D721Med (cell line): ENCODE measurements around the gene ZNF407.
A peak's percentile ranks its signal among the peaks of the same experiment; 100 is the strongest.

ENCODE experiments used
- DNase-seq: peaks from one replicate; pipeline ENCODE4 v3.0.0; 2011; ENCODE audit warnings: low spot score; ENCODE audit not compliant: insufficient read length
- FAIRE-seq: peaks from 2 replicates; lab custom pipeline; 2011; peaks lifted over from hg19 to GRCh38; lab: Jason Lieb, UNC
- TF ChIP-seq, protein P1 (sequence below): IDR thresholded peaks from 2 replicates; pipeline ENCODE4 v1.5.1; 2012; ENCODE audit warnings: mild to moderate bottlenecking, control low read depth; ENCODE audit not compliant: insufficient read depth; ENCODE audit errors: missing control alignments

Gene ZNF407

DNA sequence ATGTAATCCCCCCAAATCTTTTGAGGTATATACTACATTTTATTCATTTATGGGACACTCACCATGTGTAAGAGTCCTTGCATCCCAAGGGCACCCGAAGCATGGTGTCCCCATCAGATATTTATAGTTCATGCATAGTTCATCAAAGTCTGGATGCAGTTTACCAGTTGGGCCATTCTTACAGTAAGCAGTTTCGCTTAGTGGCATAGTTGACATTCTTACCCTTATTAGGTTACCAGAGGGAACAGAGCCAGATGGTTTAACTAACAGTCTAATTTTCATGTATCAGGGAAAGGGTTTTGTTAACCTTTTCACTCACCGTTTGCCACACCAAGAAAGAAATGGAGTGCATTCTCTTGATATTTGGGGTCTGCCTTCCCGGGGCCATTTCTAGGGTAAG lies 7.1 kb downstream of the ZNF407 start:
- FAIRE-seq = no peak
- no peak for DNase-seq
- TF ChIP-seq, protein P1, sequence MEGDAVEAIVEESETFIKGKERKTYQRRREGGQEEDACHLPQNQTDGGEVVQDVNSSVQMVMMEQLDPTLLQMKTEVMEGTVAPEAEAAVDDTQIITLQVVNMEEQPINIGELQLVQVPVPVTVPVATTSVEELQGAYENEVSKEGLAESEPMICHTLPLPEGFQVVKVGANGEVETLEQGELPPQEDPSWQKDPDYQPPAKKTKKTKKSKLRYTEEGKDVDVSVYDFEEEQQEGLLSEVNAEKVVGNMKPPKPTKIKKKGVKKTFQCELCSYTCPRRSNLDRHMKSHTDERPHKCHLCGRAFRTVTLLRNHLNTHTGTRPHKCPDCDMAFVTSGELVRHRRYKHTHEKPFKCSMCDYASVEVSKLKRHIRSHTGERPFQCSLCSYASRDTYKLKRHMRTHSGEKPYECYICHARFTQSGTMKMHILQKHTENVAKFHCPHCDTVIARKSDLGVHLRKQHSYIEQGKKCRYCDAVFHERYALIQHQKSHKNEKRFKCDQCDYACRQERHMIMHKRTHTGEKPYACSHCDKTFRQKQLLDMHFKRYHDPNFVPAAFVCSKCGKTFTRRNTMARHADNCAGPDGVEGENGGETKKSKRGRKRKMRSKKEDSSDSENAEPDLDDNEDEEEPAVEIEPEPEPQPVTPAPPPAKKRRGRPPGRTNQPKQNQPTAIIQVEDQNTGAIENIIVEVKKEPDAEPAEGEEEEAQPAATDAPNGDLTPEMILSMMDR = no peak

DNA sequence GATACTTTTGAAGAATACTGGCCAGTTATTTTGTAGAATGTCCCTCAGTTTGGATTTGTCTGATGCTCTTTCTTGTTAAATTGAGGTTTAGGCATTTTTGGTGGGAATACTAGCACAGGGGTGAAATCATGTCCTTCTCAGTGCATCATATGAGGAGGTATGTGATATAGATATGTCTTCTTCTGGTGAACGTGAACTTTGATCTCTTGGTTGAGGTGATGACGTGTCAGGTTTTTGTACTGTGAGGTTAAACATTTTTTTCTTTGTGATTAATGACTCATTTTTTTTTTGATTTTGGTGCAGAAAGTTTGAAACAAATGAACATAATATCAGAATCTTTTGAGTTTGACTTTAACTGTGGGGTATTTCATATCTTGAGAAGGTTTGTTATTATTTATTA lies 11.0 kb downstream of the ZNF407 start:
- FAIRE-seq = peak; percentile 97
- TF ChIP-seq, protein P1 = no peak
- DNase-seq = no peak

DNA sequence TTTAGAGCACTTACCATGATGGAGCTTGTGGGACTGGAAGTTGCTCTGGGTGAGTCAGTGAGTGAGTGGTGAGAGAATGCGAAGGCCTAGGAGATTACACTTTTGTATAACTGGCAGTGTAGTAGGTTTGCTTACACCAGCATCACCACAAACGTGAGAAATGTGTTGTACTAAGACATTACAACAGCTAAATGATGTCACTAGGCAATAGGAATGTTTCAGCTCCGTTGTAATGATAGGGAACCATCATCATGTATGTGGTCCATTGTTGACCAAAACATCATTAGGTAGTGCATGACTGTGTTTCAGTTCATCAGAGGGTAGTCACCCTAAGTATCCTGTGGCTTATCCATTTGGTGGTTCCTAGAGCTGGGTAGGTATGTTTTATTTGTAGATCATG lies 11.9 kb downstream of the ZNF407 start:
- FAIRE-seq (no peak), DNase-seq (no peak)

DNA sequence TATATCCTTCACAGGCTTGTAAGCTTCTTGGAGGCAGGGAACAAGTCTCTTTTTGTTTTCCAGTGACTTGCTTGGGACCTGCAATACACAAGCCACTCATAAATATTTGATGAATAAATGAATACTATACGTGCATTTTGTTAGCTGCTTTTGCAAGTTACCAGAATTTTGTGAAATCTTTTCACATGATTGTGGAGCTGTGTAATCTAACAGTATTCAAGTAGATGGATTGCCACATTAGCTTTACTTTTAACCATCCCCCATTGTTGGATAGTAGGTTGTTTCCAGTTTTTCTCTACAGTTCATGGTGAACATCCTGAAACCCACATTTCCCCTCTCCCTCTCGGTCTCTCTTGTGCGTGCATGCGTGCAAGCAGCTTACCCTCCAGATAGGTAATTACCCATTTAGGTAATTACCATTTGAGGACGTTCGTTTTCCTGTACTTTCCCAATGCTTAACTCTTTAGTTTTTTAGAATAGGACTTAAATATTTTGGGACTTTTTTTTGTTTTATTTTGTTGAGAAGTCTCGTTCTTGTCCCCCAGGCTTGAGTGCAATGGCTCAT lies 12.5 kb downstream of the ZNF407 start:
- DNase-seq (no peak), FAIRE-seq (peak; percentile 91)
- TF ChIP-seq, protein P1 = no peak

More for the DNA sequence above, 11.9 kb downstream of the ZNF407 start:
- TF ChIP-seq, protein P1 = no peak

GRCh38 chr18:74610860-74611259 lies 13.2 kb downstream of the ZNF407 start:
- FAIRE-seq (no peak), DNase-seq (no peak)
- TF ChIP-seq, protein P1 = no peak

DNA sequence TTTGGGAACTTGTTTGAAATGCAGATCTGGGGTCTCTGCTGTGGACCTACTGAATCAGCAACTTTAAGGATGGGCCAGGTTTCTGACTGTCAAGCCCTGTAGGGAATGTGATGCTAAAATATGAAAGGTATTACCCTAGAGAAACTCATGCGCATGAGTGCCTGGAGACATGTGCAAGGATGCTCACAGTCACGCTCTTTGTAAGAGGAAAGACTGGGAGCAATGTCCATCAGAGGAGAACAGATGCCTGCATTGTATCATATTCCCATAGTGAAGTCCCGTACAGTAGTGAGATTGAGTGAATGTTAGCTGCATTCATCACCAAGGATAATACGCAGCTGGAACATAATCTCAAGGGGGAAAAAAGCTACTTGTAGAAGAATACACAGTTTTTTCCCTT lies 14.1 kb downstream of the ZNF407 start:
- TF ChIP-seq, protein P1 = no peak
- no peak for FAIRE-seq

DNA sequence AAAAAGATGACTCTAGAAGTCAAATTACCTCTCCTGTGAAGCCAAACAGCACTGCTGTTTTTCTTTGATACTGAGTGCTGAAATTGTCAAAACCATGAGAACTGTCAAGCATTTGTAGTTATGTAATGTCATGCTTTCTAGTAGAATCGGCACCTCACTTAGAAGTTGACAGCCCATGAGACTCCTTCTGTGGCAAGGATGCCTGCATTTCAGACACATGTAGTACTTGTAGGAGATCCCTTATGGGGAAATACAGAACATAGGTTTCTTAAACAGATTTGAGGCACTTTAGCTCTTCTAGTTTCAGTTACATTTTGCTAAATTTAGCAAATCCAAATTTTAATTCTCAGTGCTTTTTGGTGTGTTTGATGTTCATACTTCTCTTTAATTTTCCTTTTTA lies 15.7 kb downstream of the ZNF407 start:
- DNase-seq = no peak
- FAIRE-seq = no peak
- TF ChIP-seq, protein P1 = no peak

More for the DNA sequence above, 14.1 kb downstream of the ZNF407 start:
- no peak for DNase-seq
